ENCODE data around the gene CXCL1. TPM values are rescaled to one million over a fixed set of nuclear protein-coding genes. Genes with fewer than 3 reads are reported as not detected.
A peak's percentile ranks its signal among the peaks of the same experiment; 100 is the strongest.

The CXCL1 gene
- total RNA-seq (2014; rRNA removed; shearing (Covaris generic)) = 16.7 and 21.4 TPM in 2 replicates

DNA sequence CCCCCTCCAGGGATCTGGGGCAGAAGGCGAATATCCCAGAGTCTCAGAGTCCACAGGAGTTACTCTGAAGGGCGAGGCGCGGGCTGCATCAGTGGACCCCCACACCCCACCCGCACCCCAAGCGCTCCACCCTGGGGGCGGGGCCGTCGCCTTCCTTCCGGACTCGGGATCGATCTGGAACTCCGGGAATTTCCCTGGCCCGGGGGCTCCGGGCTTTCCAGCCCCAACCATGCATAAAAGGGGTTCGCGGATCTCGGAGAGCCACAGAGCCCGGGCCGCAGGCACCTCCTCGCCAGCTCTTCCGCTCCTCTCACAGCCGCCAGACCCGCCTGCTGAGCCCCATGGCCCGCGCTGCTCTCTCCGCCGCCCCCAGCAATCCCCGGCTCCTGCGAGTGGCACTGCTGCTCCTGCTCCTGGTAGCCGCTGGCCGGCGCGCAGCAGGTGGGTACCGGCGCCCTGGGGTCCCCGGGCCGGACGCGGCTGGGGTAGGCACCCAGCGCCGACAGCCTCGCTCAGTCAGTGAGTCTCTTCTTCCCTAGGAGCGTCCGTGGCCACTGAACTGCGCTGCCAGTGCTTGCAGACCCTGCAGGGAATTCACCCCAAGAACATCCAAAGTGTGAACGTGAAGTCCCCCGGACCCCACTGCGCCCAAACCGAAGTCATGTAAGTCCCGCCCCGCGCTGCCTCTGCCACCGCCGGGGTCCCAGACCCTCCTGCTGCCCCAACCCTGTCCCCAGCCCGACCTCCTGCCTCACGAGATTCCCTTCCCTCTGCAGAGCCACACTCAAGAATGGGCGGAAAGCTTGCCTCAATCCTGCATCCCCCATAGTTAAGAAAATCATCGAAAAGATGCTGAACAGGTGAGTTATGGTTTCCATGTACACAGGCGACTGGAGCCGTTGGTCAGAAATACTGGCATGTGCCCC is at the start of gene CXCL1:
Gene CXCL1 (plus strand): TSS at position 264 of the 926 bp plus-strand sequence. CDS start 78 bp downstream, at position 342.
- peak; percentile 35 for DNase-seq (ENCODE audit: low read depth)

DNA sequence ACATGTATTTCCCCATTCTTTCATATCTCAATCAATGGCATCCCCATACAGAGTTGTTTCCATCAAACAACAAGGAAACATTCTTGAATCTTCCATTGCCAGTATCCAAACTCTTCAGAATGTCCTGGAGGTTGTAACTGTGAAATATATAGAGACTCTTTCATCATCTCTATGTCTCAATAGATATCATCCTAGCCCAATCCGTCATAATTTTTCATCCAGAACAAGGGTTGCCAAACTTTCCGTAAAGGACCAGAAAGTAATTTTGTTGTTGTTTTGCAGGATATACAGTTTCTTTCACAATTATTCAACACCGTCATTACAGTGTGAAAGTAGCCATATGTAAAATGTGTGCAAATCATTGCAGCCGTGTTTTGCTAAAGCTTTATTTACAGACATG is 47.9 kb upstream of the CXCL1 start:
- no peak for DNase-seq (ENCODE audit: low read depth)

DNA sequence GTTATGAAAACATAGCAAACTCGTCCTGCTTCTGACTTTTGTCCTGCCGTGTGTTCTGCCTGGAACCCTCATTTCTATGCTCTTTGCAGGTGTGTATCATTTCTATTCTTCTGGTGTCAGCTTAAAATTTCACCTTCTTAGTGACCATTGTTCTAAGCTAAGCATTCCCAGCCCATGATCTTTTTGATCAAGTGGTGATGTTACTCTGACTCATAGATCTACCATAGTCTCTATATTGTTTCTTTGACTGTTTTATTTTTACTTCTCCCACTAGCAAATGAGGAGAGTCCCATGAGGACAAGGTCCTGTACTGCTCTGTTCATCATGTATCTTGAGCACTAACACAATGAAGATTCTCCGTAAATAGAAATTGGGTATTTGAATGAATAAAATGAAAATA is 46.8 kb upstream of the CXCL1 start:
- no peak for DNase-seq (ENCODE audit: low read depth)

DNA sequence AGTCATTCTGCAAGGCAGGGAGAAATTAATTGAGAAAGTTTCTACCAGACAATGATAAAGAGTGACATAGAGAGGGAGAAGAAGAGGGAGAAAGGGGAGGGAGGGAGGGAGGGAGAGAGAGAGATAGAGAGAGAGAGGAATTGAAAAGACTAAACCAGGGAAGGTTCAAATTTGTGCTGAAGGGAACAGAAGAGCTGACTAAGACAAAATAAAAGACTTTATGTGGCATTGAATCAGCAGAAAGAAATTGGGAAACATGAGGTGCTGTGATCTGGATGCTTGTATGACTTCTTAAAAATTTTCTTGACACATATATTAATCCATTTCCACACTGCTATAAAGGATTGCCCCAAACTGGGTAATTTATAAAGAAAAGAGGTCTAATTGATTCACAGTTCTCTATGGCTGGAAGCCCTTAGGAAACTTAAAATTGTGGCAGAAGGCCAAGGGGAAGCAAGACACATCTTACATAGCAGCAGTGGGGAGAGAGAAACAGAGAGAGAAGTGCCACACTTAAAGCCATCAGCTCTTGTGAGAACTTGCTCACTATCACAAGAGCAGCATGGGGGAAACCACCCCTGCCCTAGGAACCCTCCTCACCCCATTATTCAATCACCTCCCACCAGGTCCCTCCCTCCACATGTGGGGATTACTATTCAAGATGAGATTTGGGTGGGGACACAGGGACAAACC is 46.2 kb upstream of the CXCL1 start:
- no peak for DNase-seq (ENCODE audit: low read depth)

DNA sequence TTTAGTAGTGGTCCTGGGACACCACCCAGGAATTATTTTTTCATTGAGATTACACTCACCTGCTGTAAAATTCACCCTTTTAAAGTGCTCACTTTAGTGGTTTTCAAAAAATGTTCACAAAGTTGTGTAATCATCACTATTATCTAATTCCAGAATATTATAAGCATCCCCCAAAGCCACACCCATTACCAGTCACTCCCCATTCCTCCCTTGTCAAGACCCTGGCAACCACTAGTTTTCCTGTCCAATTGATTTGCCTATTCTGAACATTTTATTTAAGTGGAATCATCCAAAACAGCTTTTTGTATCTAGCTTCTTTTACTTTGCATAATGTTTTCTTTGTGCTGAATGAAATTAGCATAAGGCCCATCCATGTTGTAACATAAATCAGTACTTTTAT is 45.4 kb upstream of the CXCL1 start:
- DNase-seq (ENCODE audit: low read depth) = no peak

DNA sequence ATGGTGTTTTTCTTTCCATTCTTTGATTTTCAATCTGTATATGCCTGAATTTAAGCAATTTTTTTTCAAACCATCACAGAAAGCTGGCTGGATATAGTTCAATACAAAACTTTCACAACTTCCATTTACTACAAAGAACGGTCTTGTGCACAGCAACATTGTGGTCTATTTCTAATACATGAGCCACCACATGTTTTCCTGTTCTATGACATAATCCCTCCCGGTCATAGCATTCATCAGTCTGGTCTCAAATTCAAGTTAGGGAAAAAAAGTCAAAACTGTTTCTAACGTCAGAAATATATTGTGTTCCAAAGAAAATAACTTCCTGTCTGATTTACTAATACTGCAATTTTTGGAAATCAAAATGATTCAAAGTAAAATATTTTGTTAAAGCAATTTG is 40.2 kb upstream of the CXCL1 start:
- no peak for DNase-seq (ENCODE audit: low read depth)

DNA sequence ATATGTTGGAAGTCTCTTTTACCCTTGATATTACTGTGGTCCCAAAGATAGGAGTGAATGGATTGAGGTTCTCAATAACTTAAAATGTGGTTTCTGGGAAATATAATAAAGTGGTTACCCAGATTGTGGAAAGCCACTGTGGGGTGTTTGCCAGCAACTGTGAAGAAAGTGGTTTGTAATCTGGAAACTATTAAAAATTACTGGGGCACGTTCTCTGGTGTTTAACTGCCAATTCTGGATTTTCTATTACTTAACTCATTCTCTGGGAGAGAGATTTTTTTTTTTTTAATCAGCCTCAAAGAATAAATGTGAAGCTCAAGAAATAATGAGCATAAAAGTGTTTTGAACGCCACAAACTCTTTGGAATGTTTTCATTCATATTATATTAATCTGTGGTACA is 37.6 kb upstream of the CXCL1 start:
- no peak for DNase-seq (ENCODE audit: low read depth)

DNA sequence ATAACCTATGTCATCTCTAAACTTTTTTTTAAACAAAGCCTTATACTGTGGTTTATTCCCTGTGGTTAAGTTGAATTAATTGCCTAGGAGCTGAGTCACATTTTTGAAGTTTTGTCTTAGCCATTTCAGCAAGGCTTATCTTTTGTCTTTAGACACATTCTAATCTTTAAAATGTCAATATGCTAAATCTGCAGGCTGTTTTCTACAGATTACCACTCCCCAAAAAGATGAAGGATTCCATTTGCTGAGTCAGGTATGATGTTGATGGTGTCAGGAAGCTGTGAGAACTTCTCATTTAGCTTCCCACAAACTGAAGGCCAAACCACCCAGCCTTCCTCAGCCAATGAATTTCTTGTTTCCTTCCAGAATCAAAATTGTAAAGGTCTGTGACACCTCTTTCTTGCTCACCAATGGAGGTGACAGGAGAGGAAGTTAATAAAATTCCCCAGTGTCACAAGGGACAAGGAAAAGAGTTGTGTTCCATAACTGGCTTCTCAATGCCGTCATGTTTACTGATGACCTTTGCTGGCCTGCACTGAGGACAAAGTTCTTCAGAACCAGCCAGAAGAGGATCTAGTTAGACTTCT is 36.4 kb upstream of the CXCL1 start:
- DNase-seq (ENCODE audit: low read depth) = peak; percentile 15

DNA sequence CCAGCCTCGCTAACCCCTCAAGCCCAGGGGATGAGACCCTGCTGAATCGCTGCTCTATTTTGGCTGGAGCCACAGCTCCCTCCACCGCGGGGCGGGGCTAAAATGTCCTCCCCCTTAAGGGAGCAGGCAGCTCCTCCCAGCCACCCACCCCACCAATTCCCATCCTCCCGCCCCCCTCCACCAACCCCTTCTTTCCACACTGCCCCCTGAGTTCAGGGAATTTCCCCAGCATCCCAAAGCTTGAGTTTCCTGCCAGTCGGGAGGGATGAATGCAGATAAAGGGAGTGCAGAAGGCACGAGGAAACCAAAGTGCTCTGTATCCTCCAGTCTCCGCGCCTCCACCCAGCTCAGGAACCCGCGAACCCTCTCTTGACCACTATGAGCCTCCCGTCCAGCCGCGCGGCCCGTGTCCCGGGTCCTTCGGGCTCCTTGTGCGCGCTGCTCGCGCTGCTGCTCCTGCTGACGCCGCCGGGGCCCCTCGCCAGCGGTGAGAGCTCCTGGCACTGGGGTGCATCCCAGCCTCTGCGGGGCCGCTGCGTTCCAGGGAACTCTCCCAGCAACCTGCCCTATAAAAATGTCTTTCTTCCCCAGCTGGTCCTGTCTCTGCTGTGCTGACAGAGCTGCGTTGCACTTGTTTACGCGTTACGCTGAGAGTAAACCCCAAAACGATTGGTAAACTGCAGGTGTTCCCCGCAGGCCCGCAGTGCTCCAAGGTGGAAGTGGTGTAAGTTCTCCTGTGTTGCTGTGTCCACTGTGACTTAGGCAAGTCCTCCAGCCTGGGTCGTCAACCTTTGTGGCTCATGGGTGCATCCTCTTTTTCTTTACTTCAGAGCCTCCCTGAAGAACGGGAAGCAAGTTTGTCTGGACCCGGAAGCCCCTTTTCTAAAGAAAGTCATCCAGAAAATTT is 32.6 kb upstream of the CXCL1 start, which contains the start of gene CXCL6:
Gene CXCL6 (plus strand): TSS at position 306 of the 907 bp plus-strand sequence. CDS start 73 bp downstream, at position 379.
- DNase-seq (ENCODE audit: low read depth) = no peak

DNA sequence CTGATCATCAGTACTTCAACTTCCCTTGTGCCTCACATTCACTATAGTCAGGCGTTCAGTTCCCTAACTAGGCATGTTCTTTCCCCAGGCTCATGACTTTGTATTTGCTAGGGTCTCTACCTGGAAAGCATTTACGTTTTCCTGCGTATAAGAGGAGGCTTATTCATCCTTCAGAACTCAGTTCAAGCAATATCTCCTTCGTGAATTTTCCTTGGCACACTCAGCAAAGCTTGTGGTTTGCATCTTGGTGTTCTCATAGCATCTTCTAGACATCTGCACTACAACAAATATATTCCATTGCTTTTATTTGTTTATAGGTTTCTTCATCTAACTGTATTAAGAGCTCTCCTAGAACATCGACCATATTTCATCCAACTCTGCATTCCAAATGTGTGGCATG is 30.1 kb upstream of the CXCL1 start:
- no peak for DNase-seq (ENCODE audit: low read depth)

DNA sequence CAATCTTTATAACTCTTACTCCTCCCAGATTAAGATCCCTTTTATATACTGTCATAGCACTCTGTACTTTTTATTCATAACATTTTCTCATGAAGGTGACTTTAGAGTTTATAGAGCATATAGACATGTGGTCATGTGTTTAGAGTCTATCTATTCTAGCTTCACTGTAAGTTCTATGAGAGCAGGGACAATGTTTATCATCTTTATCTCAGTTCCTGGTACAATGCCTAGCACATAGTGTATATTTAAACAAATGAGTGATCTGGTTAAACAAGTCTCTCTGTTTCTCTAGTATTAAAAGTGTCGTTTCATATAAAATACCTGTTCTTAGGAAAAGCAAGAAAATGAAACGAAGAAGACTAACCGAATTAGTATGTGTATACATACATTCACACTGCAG is 29.5 kb upstream of the CXCL1 start:
- DNase-seq (ENCODE audit: low read depth) = no peak

DNA sequence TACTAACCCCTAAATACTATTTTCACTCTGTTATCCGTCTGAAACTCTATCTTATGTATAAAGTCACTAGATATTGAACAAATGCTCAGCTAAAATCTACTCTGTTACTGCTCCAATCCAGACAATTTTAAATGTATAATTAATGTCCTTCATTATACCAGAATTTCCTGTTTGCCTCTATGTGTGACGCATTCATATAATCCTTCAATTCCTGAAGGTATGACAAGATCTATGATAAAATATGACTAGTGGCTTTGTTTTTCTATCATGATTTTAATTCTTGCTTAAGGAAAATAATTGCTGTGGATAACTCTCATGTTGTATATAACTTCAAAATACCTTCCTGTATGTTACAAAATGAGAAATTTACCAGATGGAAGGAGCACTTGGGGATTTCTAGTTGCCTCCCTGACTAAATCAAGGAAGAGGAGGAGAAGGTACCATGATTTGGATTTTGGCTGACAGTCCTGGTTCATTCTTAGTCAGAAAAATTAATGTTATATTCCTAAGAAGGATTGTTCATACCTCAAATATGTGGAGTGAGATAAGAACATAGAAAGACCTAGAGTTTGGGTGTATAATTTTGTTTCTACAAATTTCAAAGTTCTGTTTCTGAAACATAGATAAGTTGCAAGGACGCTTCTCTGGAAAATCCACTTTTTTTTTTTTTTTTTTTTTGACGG is 27.8 kb upstream of the CXCL1 start:
- no peak for DNase-seq (ENCODE audit: low read depth)

DNA sequence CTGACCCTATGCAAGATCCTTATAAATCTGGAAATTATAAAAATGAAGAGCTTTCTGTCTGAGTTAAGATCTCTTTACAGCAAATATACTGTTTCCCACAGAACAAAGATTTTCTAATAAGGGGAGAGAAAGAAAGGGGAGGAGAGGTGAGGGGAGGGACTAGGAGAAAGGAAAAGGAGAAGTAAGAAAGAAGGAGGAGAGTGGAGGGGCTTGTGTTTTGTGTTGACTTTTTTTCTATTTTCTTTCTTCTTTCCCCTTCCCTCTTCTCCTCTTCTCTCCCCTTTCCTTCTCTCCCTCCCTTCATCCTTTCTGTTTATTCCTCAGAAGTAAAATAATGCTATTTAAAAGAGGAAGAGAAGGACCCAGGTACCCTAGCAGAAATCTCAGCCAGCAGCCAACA is 26.5 kb upstream of the CXCL1 start:
- no peak for DNase-seq (ENCODE audit: low read depth)

DNA sequence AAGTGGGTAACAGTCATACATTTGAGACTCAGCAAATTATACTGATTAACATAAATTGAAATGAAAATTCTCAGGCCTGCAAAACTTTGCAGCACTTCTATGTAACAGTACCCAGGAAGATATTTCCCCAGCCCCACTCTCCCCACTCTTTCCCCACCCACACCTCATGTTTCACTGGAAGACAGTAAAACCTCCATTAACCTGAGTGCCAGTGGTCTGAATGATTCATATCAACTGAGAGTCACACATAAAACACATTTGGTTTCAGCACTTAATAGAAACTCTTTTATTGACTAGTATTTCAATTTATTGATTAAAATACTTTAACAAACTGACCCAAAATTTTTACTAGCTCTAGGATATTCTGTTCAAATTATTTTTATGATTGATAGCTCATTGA is 25.8 kb upstream of the CXCL1 start:
- DNase-seq (ENCODE audit: low read depth) = peak; percentile 7

DNA sequence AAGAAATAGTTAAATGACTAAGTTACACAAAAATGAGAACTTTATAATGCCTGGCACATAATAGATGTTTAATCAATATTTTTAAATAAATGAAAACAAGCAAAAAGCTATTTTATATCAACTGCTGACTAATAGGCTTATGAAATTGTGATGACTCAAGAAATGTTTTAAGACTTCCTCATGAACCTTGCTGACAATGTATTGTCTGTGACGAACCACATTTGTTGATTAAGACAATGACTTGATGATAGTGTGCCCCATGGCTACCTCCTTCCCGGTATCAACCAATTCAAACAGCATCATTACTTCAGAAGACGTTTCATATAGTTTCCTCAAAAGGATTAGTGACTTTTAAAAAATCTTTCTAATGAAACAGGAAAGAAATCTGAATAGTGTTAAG is 24.8 kb upstream of the CXCL1 start:
- DNase-seq (ENCODE audit: low read depth) = peak; percentile 19

DNA sequence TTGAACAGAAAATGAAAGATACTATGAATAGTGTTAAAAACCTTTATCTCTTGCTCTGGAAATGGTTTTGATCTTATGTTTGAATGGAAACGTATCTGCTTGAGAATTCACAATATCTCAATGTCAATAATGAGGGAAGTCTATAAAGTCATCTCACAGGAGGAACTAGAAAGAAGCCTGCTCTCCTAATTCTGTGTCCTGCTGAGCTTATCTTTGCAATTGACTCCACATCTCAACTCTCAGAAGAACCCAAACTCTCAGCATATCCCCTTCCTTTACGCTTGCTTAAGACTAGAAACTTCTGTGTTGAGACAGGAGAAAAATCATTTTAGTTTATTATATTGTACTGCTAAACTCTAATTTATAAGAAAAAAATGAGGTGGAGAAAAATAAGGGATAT is 24.4 kb upstream of the CXCL1 start:
- no peak for DNase-seq (ENCODE audit: low read depth)

DNA sequence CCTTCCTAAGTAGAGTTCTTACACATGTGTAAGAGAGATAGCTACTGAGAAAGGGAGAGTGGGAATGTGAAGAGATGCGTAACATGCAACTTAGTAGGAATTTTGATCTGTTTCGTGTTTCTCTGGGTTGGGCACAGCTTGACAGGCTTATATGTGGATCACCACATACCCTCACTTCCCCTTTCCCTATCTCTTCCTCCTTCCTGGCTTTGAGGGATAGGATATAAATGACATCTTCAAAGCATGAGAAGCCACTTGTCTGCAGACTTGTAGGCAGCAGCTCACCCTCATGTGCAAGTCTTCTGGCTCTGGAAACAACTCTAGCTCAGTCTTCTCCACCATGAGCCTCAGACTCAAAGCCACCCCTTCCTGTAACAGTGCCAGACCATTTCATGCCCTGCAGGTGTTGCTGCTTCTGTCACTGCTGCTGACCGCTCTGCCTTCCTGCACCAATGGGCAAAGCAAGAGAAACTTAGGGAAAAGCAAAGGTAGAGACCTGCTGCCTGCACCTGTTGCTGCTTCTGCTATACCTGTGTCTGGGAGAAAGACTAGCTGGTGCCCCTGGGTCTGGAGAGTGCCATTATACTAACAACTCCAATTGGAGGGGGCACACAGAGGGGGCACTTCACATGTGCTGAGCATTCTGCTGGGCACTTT is 21.5 kb upstream of the CXCL1 start:
- DNase-seq (ENCODE audit: low read depth) = no peak

DNA sequence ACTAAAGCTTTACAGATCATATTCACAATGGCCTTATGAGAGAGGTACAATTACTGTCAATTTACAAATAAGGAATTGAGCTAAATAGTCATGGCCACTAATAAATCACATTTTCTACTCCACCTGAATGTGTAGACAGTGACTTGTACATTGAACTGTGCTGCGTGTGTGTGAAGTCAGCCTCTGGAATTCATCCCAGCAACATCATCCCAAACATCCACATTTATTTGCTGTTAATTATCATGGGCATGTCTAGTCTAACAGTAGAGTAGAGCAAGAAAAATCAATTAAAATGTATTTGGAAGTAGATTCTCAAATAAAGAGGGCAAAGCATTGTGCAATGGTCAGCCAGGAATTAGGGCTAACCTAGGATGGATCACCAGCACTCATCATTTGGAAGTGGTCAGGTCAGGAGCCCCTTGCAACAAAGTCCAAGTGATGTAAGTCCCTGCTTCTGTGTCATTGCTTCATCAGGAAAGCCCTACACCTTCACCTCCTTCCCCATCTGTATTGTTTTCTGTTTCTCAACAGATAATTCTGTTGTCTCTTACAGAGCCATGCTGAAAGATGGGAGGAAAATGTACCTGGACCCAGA is 20.9 kb upstream of the CXCL1 start:
- DNase-seq (ENCODE audit: low read depth) = no peak

DNA sequence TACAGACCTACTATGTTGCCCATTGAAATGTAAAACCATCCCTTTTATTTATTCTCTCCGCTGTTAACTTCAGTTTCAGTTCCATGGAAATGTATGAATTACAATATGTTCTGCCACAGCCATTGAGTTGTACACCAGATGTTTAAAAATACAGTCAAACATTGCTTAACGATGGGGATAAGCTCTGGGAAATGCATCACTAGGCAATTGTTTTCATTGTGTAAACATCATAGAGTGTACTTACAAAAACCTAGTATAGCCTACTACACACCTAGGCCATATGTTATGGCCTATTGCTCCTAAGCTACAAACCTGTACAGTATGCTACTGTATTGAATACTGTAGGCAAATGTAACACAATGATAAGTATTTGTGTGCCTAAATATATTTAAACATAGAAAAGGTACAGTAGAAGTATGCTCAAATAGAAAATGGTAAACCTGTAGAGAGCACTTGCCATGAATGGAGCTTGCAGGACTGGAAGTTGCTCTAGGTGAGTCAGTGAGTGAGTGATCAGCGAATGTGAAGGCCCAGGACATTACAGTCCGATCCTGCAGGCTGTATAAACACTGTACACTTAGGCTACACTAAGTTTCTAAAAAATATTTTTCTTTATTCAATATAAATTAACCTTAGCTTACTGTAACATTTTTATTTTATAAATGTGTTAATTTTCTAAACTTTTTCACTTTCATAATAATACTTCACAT is 18.8 kb upstream of the CXCL1 start:
- DNase-seq (ENCODE audit: low read depth) = no peak

Data from Daoy (cell line).